ENCODE results near the gene CPSF4. TPM values are rescaled to one million over a fixed set of nuclear protein-coding genes. Genes with fewer than 3 reads are reported as not detected.
A peak's percentile ranks its signal among the peaks of the same experiment; 100 is the strongest.

CPSF4 gene
- total RNA-seq, 1 experiment from 2014 or later: 95.1 TPM

DNA sequence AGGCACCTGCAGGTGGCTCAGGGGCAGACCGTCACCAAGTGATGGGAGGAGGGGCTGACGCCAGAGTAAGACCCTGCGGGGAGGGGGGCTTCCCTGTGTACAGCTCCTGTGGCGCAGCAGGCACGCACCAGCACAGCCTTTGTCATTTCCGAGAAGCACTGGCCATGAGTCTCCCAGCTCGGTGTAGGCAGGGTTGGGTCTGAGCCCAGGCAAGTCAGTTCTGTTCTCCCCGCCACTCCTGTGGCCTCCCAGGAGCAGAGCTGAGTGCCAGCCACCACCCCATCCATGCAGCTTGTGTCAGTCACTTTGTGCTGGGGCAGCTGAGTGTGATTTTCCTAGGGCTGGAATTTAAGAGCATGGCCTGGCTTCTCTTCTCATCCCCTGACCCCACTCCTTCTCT lies 13.2 kb downstream of the CPSF4 start:
- no peaks in the 10 kb centered on the region for H3K27me3 ChIP-seq (ENCODE audit: control insufficient read depth, insufficient read depth, low read length)
- H3K36me3 ChIP-seq (replicated peaks; ENCODE audit: control insufficient read depth, insufficient read depth, low read length): peaks cover 59% of the 10 kb centered on the region
- H3K4me3 ChIP-seq (ENCODE audit: insufficient read depth, low read depth, low read length): no peak overlapping the region
- DNase-seq: no peak

DNA sequence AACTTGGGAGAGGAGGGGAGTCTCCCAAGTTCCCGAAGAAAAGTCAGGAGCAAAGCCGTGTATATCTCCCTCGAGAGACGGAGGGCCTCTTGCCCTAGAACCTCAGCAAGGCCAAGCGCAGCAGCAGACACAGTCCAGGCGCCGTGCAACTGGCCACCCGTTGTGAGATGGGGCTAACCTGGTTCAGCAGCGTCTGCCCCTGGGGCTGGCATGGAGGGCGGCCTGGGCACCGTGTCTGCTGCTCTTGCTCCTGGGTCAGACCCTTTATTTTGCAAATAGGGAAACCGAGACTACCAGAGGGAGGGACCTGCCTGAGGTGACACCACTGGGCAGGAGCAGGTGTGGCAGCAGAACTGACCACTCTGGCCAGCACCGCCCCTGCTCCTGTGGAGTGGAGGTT lies 13.8 kb downstream of the CPSF4 start:
- no peak overlapping the region for H3K4me3 ChIP-seq (ENCODE audit: insufficient read depth, low read depth, low read length)
- no peaks in the 10 kb centered on the region for H3K27me3 ChIP-seq (ENCODE audit: control insufficient read depth, insufficient read depth, low read length)
- peak; percentile 44 for DNase-seq
- peaks cover 63% of the 10 kb centered on the region for H3K36me3 ChIP-seq (replicated peaks; ENCODE audit: control insufficient read depth, insufficient read depth, low read length)

DNA sequence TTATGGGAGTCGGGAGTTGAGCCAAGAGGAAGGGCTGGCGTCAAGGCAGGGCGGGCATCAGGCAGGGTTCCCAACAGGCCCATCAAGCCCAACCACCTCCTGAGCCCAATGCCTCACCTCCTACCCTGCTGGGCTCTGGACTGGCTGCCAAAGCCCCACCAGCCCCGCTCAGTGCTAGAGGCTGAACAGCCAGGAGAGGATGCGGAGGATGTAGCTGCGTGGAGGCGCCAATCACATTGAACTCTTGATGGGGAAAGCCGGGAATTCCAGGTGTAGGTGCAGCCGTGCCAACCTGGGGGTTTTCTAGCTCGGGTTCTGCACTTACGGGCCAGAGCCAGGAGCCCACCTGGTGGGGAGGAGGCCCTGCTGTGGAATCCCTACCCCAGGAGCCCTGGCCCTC lies 14.4 kb downstream of the CPSF4 start:
- peaks cover 61% of the 10 kb centered on the region for H3K36me3 ChIP-seq (replicated peaks; ENCODE audit: control insufficient read depth, insufficient read depth, low read length)

DNA sequence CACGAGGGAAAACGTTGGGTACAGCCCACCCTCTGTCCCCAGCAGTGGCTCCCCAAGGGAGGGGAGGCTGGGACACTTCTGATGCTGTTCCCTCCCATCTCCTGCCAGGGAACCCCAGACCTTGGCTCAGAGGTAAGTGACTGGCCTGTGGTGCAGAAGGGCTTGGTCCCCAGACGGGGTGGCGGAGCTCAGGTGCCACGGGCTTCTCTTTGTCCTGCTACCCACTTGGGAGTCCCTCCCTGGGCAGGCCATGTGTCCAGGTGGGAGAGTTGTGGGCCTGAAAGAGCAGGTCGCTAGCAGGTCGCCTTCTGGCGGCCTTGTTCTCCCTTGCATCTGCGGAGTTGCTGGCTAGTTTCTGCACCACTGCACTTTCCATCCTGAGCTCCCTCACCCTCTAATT lies 17.1 kb downstream of the CPSF4 start:
- Histone ChIP-seq H3K4me3 (ENCODE audit: insufficient read depth, low read depth, low read length) (no peak overlapping the region), H3K27me3 (ENCODE audit: control insufficient read depth, insufficient read depth, low read length) (no peaks in the 10 kb centered on the region), H3K36me3 (replicated peaks; ENCODE audit: control insufficient read depth, insufficient read depth, low read length) (peaks cover 47% of the 10 kb centered on the region)
- DNase-seq: no peak

More for the DNA sequence above, 14.4 kb downstream of the CPSF4 start:
- Histone ChIP-seq H3K4me3 (ENCODE audit: insufficient read depth, low read depth, low read length) (no peak overlapping the region), H3K27me3 (ENCODE audit: control insufficient read depth, insufficient read depth, low read length) (no peaks in the 10 kb centered on the region)
- DNase-seq: peak; percentile 43

DNA sequence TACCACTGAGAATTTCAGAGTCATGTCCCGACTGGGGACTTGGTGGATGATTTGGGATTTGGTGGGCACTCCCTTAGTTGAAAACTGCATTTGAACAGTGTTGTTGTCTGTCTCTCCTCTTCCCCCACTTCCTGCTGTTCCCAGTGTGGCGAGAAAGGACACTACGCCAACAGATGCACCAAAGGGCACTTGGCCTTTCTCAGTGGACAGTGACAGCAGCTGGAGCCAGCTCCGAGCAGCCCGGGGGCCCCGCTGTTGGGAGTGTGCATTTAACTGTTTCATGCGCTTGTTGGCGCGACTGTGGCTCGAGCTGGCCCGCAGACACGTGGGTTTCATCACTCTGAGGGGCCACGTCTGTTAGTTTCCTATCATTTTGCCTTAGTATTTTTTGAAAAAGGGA lies 17.5 kb downstream of the CPSF4 start:
- Histone ChIP-seq H3K27me3 (ENCODE audit: control insufficient read depth, insufficient read depth, low read length) (no peaks in the 10 kb centered on the region), H3K36me3 (replicated peaks; ENCODE audit: control insufficient read depth, insufficient read depth, low read length) (peaks cover 47% of the 10 kb centered on the region), H3K4me3 (ENCODE audit: insufficient read depth, low read depth, low read length) (no peak overlapping the region)

DNA sequence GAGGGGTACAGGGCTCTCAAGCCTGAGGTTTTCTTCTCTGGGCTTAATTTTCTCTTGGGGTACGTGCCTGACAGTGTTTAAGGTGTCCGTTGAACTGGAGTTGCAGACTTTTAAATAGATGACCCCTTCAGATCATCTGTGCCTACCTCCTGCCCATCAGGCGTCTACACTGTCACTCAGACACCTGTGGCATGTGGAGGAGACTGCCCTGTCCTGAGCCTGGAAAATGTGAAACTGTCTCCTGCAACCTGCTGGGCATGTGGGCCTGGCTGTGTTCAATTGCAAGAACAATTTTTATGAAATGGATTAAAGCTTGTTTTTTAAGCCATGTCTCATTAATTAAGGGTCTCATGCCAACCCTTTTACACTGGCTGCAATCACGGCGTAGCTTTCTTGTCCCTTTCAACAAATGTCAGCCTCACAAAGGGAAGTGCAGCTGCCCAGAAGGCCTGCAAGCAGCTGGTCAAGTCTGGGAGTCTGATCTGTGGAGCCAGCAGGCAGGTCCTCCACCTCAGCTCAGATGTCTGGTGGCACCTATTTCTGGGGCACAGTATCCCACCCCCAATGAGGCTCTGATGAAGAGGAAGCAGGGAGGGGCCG lies 18.4 kb downstream of the CPSF4 start:
- Histone ChIP-seq H3K36me3 (replicated peaks; ENCODE audit: control insufficient read depth, insufficient read depth, low read length) (peaks cover 44% of the 10 kb centered on the region), H3K27me3 (ENCODE audit: control insufficient read depth, insufficient read depth, low read length) (no peaks in the 10 kb centered on the region), H3K4me3 (ENCODE audit: insufficient read depth, low read depth, low read length) (no peak overlapping the region)
- no peak for DNase-seq

More for the DNA sequence above, 17.5 kb downstream of the CPSF4 start:
- no peak for DNase-seq

DNA sequence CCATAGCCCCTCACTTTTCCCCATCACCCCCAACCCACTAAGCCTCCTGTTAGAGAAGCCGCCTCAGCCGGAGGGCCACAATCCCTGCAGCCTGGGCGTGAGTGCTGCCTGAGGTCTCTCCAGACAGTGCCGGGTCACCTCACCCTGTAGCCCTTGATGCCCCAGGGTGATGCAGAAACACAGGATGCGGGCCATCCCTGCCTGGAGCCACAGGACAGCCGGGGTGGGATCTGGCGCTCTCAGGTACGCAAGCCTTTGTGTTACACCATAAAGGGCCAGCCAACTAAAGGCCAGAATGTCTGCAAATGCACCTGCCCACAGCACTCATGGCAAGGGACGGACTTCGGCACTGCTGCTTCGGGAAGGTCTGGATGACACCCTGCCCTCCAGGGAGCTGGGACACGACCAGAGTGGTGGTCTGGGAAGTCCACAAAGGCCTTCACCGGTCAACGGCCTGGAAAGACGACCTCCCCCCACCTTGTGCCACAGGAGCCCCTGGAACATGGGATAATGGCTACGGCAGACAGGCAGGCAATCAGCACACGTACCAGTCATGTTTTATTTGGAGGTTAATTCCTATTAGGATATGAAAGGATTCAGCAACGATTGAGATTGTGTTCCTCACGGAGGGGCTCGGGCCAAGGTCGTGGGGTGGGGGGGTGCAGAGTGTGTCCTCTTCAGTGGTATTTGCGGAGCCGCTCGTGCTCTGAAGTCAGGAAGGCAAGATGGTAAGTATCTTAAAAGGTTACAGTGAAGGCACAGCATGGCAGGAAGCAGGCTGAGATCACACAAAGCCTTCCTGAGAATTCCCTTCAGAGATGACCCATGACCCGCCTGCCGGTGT lies 19.1 kb downstream of the CPSF4 start:
- peaks cover 39% of the 10 kb centered on the region for H3K36me3 ChIP-seq (replicated peaks; ENCODE audit: control insufficient read depth, insufficient read depth, low read length)
- no peak overlapping the region for H3K4me3 ChIP-seq (ENCODE audit: insufficient read depth, low read depth, low read length)
- H3K27me3 ChIP-seq (ENCODE audit: control insufficient read depth, insufficient read depth, low read length): no peaks in the 10 kb centered on the region
- DNase-seq: no peak

DNA sequence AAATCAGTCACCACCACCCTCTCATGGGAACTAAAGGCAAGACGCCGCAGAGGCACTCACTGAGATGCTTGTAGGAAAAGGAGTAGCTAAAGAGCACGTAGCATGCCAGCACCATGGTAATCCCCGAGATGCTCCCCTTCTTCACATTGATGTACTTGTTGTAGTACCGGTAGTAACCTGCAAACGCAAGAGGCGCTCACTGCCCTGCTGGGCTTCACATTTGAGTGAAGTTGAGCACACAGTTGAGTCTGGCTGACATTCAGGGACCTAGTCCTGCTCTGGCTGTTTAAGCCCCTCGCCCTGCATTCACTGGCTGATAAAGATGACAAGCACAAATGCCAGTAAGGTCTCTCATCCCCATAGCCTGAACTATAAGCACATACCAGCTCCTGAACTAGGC lies 20.3 kb downstream of the CPSF4 start:
- H3K4me3 ChIP-seq (ENCODE audit: insufficient read depth, low read depth, low read length): no peak overlapping the region
- H3K27me3 ChIP-seq (ENCODE audit: control insufficient read depth, insufficient read depth, low read length): no peaks in the 10 kb centered on the region
- DNase-seq: peak; percentile 73
- H3K36me3 ChIP-seq (replicated peaks; ENCODE audit: control insufficient read depth, insufficient read depth, low read length): peaks cover 32% of the 10 kb centered on the region

DNA sequence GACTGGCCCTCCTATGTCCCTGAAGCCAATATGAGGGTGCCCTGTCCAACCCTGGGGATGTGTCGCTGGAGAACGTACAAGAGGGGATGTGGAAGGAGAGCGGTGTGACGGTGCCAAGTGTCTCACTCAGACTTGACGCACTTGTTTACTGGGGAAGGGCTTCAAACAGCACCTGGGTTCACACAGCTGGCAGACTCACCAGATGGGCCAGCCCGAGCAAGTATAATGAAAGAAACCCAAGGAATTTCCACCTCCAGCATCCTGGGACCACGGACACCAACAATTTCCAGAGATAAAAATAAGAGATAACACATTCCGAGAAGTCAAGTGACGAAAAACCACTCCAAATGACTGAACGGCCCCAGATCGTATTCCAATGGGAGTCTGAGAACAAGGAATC lies 21.9 kb downstream of the CPSF4 start:
- Histone ChIP-seq H3K27me3 (ENCODE audit: control insufficient read depth, insufficient read depth, low read length) (no peaks in the 10 kb centered on the region), H3K36me3 (replicated peaks; ENCODE audit: control insufficient read depth, insufficient read depth, low read length) (peaks cover 28% of the 10 kb centered on the region), H3K4me3 (ENCODE audit: insufficient read depth, low read depth, low read length) (no peak overlapping the region)
- DNase-seq: no peak

DNA sequence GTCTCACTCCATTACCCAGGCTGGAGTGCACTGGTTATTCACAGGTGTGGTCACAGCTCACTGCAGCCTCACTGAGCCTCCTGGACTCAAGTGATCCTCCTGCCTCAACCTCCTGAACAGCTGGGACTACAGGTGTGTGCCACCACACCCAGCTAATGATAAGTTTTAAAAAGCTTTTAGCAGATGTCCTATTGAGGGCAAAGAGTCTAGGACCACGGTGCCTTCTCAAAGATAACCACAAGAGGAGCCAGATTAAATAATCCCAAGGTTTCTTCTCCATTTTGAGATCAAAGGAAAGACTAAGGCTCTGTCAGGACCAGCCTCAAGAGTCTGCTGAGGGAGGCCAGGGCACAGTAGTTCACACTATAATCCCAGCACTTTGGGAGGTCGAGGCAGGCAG lies 22.5 kb downstream of the CPSF4 start:
- Histone ChIP-seq H3K4me3 (ENCODE audit: insufficient read depth, low read depth, low read length) (no peak overlapping the region), H3K27me3 (ENCODE audit: control insufficient read depth, insufficient read depth, low read length) (no peaks in the 10 kb centered on the region), H3K36me3 (replicated peaks; ENCODE audit: control insufficient read depth, insufficient read depth, low read length) (peaks cover 24% of the 10 kb centered on the region)
- DNase-seq: no peak

DNA sequence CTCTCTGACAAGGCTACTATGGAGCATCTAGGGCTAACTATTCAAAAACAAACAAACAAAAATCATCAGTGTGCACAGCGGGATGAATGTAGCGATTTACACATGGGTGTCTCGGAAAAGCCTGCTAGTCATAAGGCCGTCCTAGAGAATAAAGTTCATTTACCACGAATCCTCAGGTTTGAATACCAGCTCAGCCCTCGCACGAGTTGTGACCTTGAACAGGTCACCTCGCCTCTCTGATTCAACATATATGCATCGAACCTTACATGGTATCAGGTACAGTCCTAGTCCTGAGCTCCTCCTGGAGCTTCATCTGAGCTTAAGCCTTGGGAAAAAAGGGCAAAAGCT lies 26.7 kb downstream of the CPSF4 start:
- Histone ChIP-seq H3K27me3 (ENCODE audit: control insufficient read depth, insufficient read depth, low read length) (no peaks in the 10 kb centered on the region), H3K36me3 (replicated peaks; ENCODE audit: control insufficient read depth, insufficient read depth, low read length) (peaks cover 4% of the 10 kb centered on the region), H3K4me3 (ENCODE audit: insufficient read depth, low read depth, low read length) (peak overlapping the region; percentile 97)
- DNase-seq: no peak

DNA sequence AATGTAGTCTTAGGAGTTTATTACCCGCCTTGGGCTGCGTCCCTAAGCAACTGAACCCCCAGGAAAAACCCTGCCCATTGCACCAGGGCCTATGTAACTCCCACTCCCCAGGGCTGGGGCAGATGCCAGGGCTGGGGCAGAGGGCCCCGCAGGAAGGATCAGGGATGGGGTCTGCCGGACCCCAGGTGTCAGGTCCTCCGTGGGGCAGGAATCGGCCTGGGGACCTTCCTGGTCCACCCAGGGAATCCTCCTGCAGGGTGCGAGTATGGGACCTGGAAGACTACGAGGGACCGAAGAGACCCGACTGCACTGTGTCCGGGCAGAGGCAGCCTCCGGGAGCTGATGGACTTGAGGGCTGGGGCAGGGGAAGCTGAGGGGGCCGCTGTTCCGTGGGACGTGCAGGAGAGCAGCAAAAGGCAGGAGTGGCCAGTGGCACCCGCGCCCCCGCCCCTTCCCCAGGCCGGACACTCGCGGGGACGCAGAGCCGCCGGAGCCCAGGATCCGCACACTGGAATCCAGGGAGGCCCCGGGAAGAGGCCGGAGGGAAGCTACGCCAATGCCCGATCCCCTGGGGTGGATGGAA lies 29.7 kb downstream of the CPSF4 start:
- H3K4me3 ChIP-seq (ENCODE audit: insufficient read depth, low read depth, low read length): no peak overlapping the region
- peaks cover 4% of the 10 kb centered on the region for H3K36me3 ChIP-seq (replicated peaks; ENCODE audit: control insufficient read depth, insufficient read depth, low read length)
- no peaks in the 10 kb centered on the region for H3K27me3 ChIP-seq (ENCODE audit: control insufficient read depth, insufficient read depth, low read length)
- DNase-seq: peak; percentile 61

DNA sequence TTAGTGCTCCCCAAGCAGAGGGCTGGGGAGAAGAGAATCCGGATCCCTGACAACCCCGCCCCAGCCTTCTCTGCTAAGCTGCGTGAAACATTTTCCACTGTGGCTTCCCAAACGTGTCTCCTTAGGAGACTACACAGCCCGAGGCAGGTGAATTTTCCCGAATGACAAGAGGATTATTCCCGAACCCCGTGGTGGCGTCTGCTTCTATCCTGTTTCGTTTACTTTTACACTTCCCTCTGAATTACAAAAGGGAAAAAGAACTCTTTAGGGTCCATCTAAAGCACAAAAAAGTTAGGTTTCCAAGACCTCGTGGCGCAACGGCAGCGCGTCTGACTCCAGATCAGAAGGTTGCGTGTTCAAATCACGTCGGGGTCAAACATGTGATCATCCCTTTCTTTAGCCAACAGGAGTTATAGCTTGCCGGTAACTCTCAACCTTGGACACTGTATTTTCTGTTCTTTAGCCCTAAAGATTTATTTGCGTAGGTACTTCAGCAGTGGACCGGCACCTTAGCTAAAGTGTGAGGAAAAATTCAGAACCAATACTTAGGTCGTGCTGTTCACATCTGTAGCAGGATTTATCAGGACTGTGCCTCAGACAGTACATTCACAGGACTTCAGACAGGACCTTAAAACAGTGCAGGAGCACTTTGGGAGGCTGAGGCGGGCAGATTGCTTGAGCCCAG lies 30.8 kb downstream of the CPSF4 start:
- H3K4me3 ChIP-seq (ENCODE audit: insufficient read depth, low read depth, low read length): peak overlapping the region; percentile 27
- H3K27me3 ChIP-seq (ENCODE audit: control insufficient read depth, insufficient read depth, low read length): no peaks in the 10 kb centered on the region
- peak; percentile 75 for DNase-seq
- H3K36me3 ChIP-seq (replicated peaks; ENCODE audit: control insufficient read depth, insufficient read depth, low read length): no peaks in the 10 kb centered on the region; the same call in 1 of the 2 replicates

DNA sequence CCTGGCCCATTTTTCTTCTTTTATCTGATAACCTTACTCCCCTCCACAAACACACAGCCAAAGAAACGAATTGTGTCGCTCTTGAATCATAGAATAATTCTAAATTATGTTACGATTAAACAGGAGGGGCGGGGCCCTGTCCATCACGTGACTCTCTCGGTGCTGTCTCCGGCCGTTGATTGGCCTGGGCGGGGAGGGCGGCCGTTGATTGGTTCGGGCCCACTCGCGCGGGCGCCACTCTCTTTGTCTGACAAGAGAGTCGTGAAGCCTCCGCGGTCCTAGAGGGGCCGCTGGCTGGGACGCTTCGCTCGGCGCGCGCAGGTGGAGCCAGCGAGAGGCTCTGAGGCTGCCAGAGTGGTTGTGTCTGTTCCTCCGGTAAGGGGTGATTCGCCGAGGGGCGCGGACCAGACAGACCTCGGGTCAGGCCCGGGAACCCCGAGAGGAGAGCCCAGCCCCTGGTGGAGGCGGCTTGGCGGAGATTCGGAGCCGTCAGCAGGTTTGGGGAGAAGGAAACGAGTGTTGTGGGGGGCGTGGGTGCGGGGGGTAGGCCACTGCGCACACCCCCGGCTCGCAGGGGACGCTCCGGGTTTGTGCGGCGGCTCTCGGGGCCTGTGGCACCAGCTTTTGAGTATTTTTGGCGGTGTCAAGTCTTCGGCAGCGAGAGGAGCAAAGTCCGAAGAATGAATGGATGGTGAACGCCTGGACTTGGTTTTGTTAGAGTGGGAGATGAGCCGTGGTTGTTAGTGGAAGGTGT lies 34.0 kb downstream of the CPSF4 start, which contains the start of gene ZNF789:
Gene ZNF789, plus strand, starts transcription at position 330 of the 754 bp plus-strand sequence. CDS start 3,567 bp downstream, outside the sequence.
- no peaks in the 10 kb centered on the region for H3K27me3 ChIP-seq (ENCODE audit: control insufficient read depth, insufficient read depth, low read length)
- DNase-seq: peak; percentile 100
- H3K4me3 ChIP-seq (ENCODE audit: insufficient read depth, low read depth, low read length): peak within 1 kb of the TSS; percentile 83
- H3K36me3 ChIP-seq (replicated peaks; ENCODE audit: control insufficient read depth, insufficient read depth, low read length): 0 out of 2 replicates have a peak, but pooled peaks cover 1% of the 10 kb centered on the region

Measured in H7 (cell line).